Liver (tissue), 3 donors: ENCODE results near the gene KAZN.

Experiments
- CTCF ChIP-seq: fragments of 150-350 bp; IDR thresholded peaks from 2 replicates; pipeline ENCODE4 v1.5.1; 2017; ENCODE audit warnings: improper control_type of control experiment, low read depth, low read length; ENCODE audit not compliant: missing input control
- JUND ChIP-seq, 2 donors: IDR thresholded peaks; 2 replicates each; pipeline ENCODE4 v1.6.1; 2016; ENCODE audit warnings: antibody characterized with exemption in 2 of 2
- MAX ChIP-seq: IDR thresholded peaks from 2 replicates; pipeline ENCODE4 v1.6.1; 2016; ENCODE audit warnings: antibody characterized with exemption
- REST ChIP-seq: IDR thresholded peaks from 2 replicates; pipeline ENCODE4 v1.6.1; 2016; ENCODE audit warnings: antibody characterized with exemption, mild to moderate bottlenecking
- SP1 ChIP-seq: IDR thresholded peaks from 2 replicates; pipeline ENCODE4 v1.6.1; 2018; ENCODE audit warnings: antibody characterized with exemption, mild to moderate bottlenecking
- TAF1 ChIP-seq: conservative IDR thresholded peaks from 2 replicates; pipeline ENCODE4 v1.6.1; 2016; ENCODE audit warnings: antibody characterized with exemption, mild to moderate bottlenecking
- ZBTB33 ChIP-seq: IDR thresholded peaks from 2 replicates; pipeline ENCODE4 v1.6.1; 2016; ENCODE audit warnings: antibody characterized with exemption
- donor health status: healthy.
- donor health status: healthy.

GRCh38 chr1:14620941-14621340 is 22.5 kb downstream of the KAZN start:
- TF ChIP-seq CTCF (no peak), JUND (IDR thresholded peaks at IDR 0.05) (no peak), ZBTB33 (no peak), TAF1 (no peak), REST (no peak), SP1 (no peak), MAX (no peak)
